DND-41 (cell line): ENCODE measurements around the gene TRIM41.
A peak's percentile ranks its signal among the peaks of the same experiment; 100 is the strongest.

Experiments used
- ATAC-seq: fragments of 200-7000 bp; cut with Tn5 transposase; 3 replicates; pipeline ENCODE4 v1.9.1; 2021; ENCODE audit warnings: low read depth; ENCODE audit not compliant: insufficient read depth
- DNase-seq: peaks from one replicate; pipeline ENCODE4 v3.0.0-alpha.2; 2020
- H2AFZ ChIP-seq: 2 replicates; pipeline ENCODE4 v1.6.0; 2012; ENCODE audit warnings: low read depth, low read length
- H3K27ac ChIP-seq: 2 replicates; pipeline ENCODE4 v1.5.1; 2012; ENCODE audit warnings: low read length, inconsistent platforms
- H3K27me3 ChIP-seq: fragments of 200-600 bp; sonication (generic); 2 replicates; pipeline ENCODE4 v1.6.0; 2012; ENCODE audit warnings: low read length, mild to moderate bottlenecking, inconsistent platforms; ENCODE audit not compliant: insufficient read depth, poor library complexity
- H3K36me3 ChIP-seq: 2 replicates; pipeline ENCODE4 v1.5.1; 2012; ENCODE audit warnings: low read length, inconsistent platforms; ENCODE audit not compliant: insufficient read depth
- H3K4me1 ChIP-seq: 2 replicates; pipeline ENCODE4 v1.5.1; 2012; ENCODE audit warnings: mild to moderate bottlenecking, low read length; ENCODE audit not compliant: insufficient read depth
- H3K4me2 ChIP-seq: 2 replicates; pipeline ENCODE4 v1.6.0; 2012; ENCODE audit warnings: mild to moderate bottlenecking, moderate library complexity, low read length, inconsistent platforms; ENCODE audit not compliant: insufficient read depth
- H3K4me3 ChIP-seq, 2 experiments: fragments of 200-600 bp in 1 of 2; shearing (Covaris generic) in 1 of 2; 2 replicates each; pipeline ENCODE4 v1.5.1; 2012 to 2016; ENCODE audit warnings: inconsistent platforms in 2 of 2, low read length in 2 of 2, mild to moderate bottlenecking in 2 of 2, low read depth in 1 of 2, moderate library complexity in 1 of 2
- H3K79me2 ChIP-seq: 2 replicates; pipeline ENCODE4 v1.6.0; 2012; ENCODE audit warnings: low read length, inconsistent platforms; ENCODE audit not compliant: insufficient read depth
- H3K9ac ChIP-seq: 2 replicates; pipeline ENCODE4 v1.6.0; 2012; ENCODE audit warnings: low read depth, mild to moderate bottlenecking, inconsistent platforms, low read length, moderate library complexity
- H3K9me3 ChIP-seq: 2 replicates; pipeline ENCODE4 v1.5.1; 2012; ENCODE audit warnings: low read length, moderate library complexity, mild to moderate bottlenecking, inconsistent platforms; ENCODE audit not compliant: insufficient read depth, severe bottlenecking
- H4K20me1 ChIP-seq: 2 replicates; pipeline ENCODE4 v1.6.0; 2012; ENCODE audit warnings: low read length; ENCODE audit not compliant: insufficient read depth
- CTCF ChIP-seq: IDR thresholded peaks from 2 replicates; pipeline ENCODE4 v1.5.1; 2012; ENCODE audit warnings: borderline replicate concordance, low read length, moderate library complexity, mild to moderate bottlenecking; ENCODE audit not compliant: poor library complexity, severe bottlenecking; ENCODE audit errors: extremely low read depth
- EZH2 ChIP-seq: IDR thresholded peaks from 3 replicates; pipeline ENCODE4 v1.6.1; 2012; ENCODE audit warnings: borderline replicate concordance, low read depth, mild to moderate bottlenecking, moderate library complexity, low read length, inconsistent platforms; ENCODE audit not compliant: severe bottlenecking

TRIM41 gene

DNA sequence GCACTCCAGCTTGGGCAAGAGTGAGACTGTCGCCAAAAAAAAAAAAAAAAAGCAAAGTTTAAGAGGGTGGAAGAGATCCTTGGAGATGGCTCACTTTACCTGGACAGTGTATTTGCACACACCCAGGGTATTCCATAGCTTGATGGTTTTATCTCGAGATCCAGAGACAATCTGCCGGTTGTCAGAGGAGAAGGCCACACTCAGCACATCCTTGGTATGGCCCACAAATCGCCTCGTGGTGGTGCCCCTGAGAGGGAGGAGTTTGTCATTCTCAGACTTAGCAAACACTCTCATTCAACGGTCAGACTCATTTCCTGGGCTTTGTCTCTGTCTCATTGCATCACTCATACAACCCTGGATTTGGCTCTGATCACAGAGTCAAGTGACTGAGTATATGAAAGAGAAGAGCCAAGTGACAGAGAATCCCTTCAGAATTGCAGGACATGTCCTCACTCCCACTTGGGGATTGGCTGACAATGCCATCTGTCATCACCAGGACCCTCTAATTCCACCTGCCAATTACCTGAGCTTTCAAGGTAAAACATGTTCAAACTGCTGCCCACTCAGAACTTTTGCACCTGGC lies 18.4 kb downstream of the TRIM41 start:
- H3K4me3 ChIP-seq: peak overlapping the region; percentile 75 to 94; a peak in 3 of 4 replicates
- peaks cover 57% of the 10 kb centered on the region for H4K20me1 ChIP-seq
- TF ChIP-seq EZH2 (no peak), CTCF (no peak)
- no peak overlapping the region for H2AFZ ChIP-seq
- H3K27me3 ChIP-seq: no peaks in the 10 kb centered on the region
- no peaks in the 10 kb centered on the region for H3K9me3 ChIP-seq
- H3K79me2 ChIP-seq: peaks cover 80% of the 10 kb centered on the region
- ATAC-seq (no peak), DNase-seq (peak; percentile 41)
- H3K36me3 ChIP-seq: peaks cover 70% of the 10 kb centered on the region
- peaks cover 53% of the 10 kb centered on the region for H3K4me1 ChIP-seq
- H3K27ac ChIP-seq: peak overlapping the region; percentile 100
- H3K9ac ChIP-seq: peak overlapping the region; percentile 95
- peak overlapping the region; percentile 88 for H3K4me2 ChIP-seq

GRCh38 chr5:181242031-181242451 lies 19.0 kb downstream of the TRIM41 start:
- Histone ChIP-seq H3K9ac (peak overlapping the region; percentile 95), H2AFZ (no peak overlapping the region), H3K4me1 (peaks cover 55% of the 10 kb centered on the region), H3K79me2 (peaks cover 85% of the 10 kb centered on the region), H3K9me3 (no peaks in the 10 kb centered on the region), H3K27ac (peak overlapping the region; percentile 100), H3K4me2 (peak overlapping the region; percentile 88), H3K27me3 (no peaks in the 10 kb centered on the region), H4K20me1 (peaks cover 53% of the 10 kb centered on the region), H3K4me3 (peak overlapping the region; percentile 75 to 94; a peak in 3 of 4 replicates), H3K36me3 (peaks cover 65% of the 10 kb centered on the region)
- TF ChIP-seq EZH2 (no peak), CTCF (no peak)
- DNase-seq: no peak
- no peak for ATAC-seq

DNA sequence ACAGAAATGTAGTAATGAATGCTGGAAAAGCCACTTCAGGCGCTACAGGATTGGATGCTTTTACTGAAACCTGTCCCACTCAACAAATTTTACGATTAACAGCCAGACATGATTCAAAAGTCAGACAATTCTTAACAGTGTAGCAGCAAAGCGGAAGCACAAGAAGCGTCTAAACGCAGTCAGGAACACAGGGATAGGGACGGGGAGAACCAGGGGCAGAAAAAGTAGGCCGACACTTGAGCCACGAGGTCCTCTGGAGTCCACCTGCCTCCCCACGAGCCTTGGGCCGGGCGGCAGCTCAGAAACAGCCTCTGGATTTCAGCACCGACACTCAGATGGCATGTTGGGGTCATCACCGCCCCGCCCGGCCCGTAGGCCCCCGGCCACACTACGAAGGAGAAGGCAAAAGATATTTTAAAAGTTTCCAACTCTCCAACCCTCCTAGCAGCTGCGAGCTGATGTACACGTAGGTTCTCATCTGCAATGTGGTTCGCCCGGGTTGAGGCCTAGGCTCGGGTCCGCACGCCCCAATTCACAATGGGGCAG lies 20.0 kb downstream of the TRIM41 start:
- Histone ChIP-seq H3K27me3 (no peaks in the 10 kb centered on the region), H3K4me2 (peak overlapping the region; percentile 88), H3K79me2 (peaks cover 91% of the 10 kb centered on the region), H3K4me1 (peaks cover 65% of the 10 kb centered on the region), H3K9ac (peak overlapping the region; percentile 95), H3K4me3 (peak overlapping the region; percentile 75 to 94), H4K20me1 (peaks cover 49% of the 10 kb centered on the region), H3K36me3 (peaks cover 55% of the 10 kb centered on the region), H3K9me3 (no peaks in the 10 kb centered on the region), H2AFZ (peak overlapping the region; percentile 95), H3K27ac (peak overlapping the region; percentile 100)
- no peak for TF ChIP-seq EZH2
- no peak for TF ChIP-seq CTCF
- ATAC-seq: no peak
- DNase-seq: no peak
